ENCODE data around the gene MRM2. TPM values are rescaled to one million over a fixed set of nuclear protein-coding genes. Genes with fewer than 3 reads are reported as not detected.

The MRM2 gene
- total RNA-seq, 1 donor from 2014 or later = 18.9 TPM

DNA sequence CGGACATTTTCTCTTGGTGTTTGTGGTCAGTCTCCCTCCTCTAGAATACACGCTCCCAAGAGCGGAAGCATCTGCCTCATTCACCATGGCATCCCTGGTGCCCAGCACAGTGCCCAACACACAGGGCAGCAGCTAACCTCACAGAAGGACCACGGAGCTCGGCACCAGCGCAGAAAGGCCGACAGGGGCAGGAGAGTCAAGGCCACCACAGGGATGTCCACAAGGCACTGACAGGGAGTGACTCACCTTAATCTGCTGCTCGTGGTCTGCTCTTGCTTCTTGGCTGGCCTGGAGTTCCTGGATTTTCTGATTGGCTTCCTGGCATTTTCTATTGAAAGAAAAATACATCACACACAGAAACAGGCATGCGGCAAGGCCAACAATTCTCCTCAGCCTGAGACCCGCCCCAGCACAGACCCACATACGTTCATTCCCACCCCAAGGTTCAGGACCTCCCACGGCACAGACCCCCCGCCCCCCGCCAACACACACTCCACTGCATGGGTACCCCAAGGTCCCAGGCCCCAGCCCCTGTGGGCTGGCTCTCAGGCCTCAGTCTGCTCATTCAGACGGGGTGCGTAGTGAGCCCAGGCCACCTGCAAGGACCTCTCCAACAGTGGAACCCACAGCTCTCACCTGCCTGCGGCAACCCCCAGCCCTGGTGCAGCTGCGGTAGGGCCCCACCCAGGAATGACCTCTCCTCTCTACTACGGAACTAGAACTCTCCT, 24.1 kb downstream of the MRM2 start:
- no peak overlapping the region for H3K27ac Mint-ChIP-seq (ENCODE audit: unreplicated experiment)
- H3K36me3 Mint-ChIP-seq (ENCODE audit: unreplicated experiment) = peaks cover 40% of the 10 kb centered on the region
- no peaks in the 10 kb centered on the region for H3K9me3 Mint-ChIP-seq (ENCODE audit: unreplicated experiment)
- DNase-seq (ENCODE audit: extremely low spot score, unreplicated experiment) = no peak
- no peaks in the 10 kb centered on the region for H3K4me1 Mint-ChIP-seq (ENCODE audit: unreplicated experiment)
- H3K27me3 Mint-ChIP-seq (ENCODE audit: unreplicated experiment) = no peaks in the 10 kb centered on the region
- no peak overlapping the region for H3K4me3 Mint-ChIP-seq (ENCODE audit: unreplicated experiment)
- TF ChIP-seq CTCF (IDR thresholded peaks at IDR 0.05) = no peak

GRCh38 chr7:2217206-2217605, 24.8 kb downstream of the MRM2 start:
- no peak for DNase-seq (ENCODE audit: extremely low spot score, unreplicated experiment)
- Mint-ChIP-seq H3K4me3 (ENCODE audit: unreplicated experiment) (no peak overlapping the region), H3K36me3 (ENCODE audit: unreplicated experiment) (peaks cover 41% of the 10 kb centered on the region), H3K4me1 (ENCODE audit: unreplicated experiment) (no peaks in the 10 kb centered on the region), H3K27me3 (ENCODE audit: unreplicated experiment) (no peaks in the 10 kb centered on the region), H3K9me3 (ENCODE audit: unreplicated experiment) (no peaks in the 10 kb centered on the region), H3K27ac (ENCODE audit: unreplicated experiment) (no peak overlapping the region)
- TF ChIP-seq CTCF (IDR thresholded peaks at IDR 0.05) = no peak

- no peaks in the 10 kb centered on the region for H3K27me3 Mint-ChIP-seq (ENCODE audit: unreplicated experiment)
- H3K9me3 Mint-ChIP-seq (ENCODE audit: unreplicated experiment) = no peaks in the 10 kb centered on the region
- no peak overlapping the region for H3K27ac Mint-ChIP-seq (ENCODE audit: unreplicated experiment)
- H3K4me1 Mint-ChIP-seq (ENCODE audit: unreplicated experiment) = no peaks in the 10 kb centered on the region
- no peak for DNase-seq (ENCODE audit: extremely low spot score, unreplicated experiment)
- TF ChIP-seq CTCF (IDR thresholded peaks at IDR 0.05) = no peak
- peaks cover 46% of the 10 kb centered on the region for H3K36me3 Mint-ChIP-seq (ENCODE audit: unreplicated experiment)
- no peak overlapping the region for H3K4me3 Mint-ChIP-seq (ENCODE audit: unreplicated experiment)
Observed at GRCh38 chr7:2215851-2216250, 26.2 kb downstream of the MRM2 start.

DNA sequence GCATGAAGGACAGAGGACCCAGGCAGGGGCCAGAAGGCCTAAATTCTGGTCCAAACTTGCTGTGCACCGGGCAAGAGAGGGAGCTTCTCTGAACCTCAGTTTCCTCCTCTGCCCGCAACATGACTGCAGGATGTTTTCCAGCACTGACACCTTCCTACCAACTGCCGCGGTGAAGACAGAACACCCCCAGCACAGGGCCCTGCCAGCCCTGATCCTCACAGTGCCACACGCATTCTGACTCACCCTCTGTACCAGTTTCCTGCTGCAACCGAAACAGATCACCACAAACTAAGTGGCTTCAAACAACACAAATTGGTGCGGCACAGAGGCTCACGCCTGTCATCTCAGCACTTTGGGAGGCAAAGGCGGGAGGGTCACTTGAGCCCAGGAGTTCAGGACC, 27.4 kb downstream of the MRM2 start:
- H3K4me3 Mint-ChIP-seq (ENCODE audit: unreplicated experiment) = no peak overlapping the region
- H3K27me3 Mint-ChIP-seq (ENCODE audit: unreplicated experiment) = no peaks in the 10 kb centered on the region
- no peak overlapping the region for H3K27ac Mint-ChIP-seq (ENCODE audit: unreplicated experiment)
- no peaks in the 10 kb centered on the region for H3K9me3 Mint-ChIP-seq (ENCODE audit: unreplicated experiment)
- peaks cover 48% of the 10 kb centered on the region for H3K36me3 Mint-ChIP-seq (ENCODE audit: unreplicated experiment)
- TF ChIP-seq CTCF (IDR thresholded peaks at IDR 0.05) = no peak
- no peak for DNase-seq (ENCODE audit: extremely low spot score, unreplicated experiment)
- H3K4me1 Mint-ChIP-seq (ENCODE audit: unreplicated experiment) = no peaks in the 10 kb centered on the region

DNA sequence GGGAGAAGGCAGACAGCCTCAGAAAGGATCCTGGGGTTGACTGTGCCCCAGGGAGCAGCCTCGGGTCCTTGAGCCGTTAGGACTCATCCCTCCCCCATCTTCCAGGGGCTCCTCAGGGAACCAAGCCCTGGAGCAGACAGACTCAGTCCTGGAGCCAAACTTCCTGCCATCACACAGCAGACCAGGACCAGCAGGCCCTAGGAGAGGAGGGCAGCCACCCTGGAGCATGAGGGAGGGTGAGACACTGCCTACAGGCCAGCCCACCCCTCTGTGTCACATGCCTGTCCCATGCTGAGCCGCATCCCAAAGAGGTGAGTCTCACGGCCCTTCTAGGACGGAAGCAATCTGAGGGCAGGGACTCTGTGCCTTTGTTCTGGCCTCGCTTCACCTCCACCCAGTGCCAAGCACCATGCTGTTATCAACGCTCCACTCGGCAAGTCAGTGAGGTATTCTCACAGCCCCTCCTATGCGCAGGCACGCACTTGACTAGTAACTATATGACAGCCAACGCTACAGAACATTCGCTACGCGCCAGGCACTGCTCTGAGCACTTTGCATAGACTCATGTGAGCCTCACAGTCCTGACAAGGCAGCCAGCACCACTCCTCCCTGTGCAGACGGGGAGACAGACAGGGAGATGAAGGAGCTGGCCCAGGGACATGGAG, 28.3 kb downstream of the MRM2 start:
- Mint-ChIP-seq H3K36me3 (ENCODE audit: unreplicated experiment) (peaks cover 52% of the 10 kb centered on the region), H3K9me3 (ENCODE audit: unreplicated experiment) (no peaks in the 10 kb centered on the region), H3K27me3 (ENCODE audit: unreplicated experiment) (no peaks in the 10 kb centered on the region), H3K4me3 (ENCODE audit: unreplicated experiment) (no peak overlapping the region), H3K4me1 (ENCODE audit: unreplicated experiment) (no peaks in the 10 kb centered on the region), H3K27ac (ENCODE audit: unreplicated experiment) (no peak overlapping the region)
- DNase-seq (ENCODE audit: extremely low spot score, unreplicated experiment) = no peak
- no peak for TF ChIP-seq CTCF (IDR thresholded peaks at IDR 0.05)

All from osteocyte (in vitro differentiated cells).